Keratinocyte (primary cell): ENCODE measurements around the gene UGT1A1. TPM values are rescaled to one million over a fixed set of nuclear protein-coding genes. Genes with fewer than 3 reads are reported as not detected.

ENCODE experiments used
- DNase-seq: peaks from one replicate; pipeline ENCODE4 v3.0.0-alpha.2; 2011; ENCODE audit warnings: low read depth, missing footprints, low spot score
- FAIRE-seq: peaks from 2 replicates; lab custom pipeline; 2011; peaks lifted over from hg19 to GRCh38; lab: Jason Lieb, UNC
- H2AFZ ChIP-seq: 2 replicates; pipeline ENCODE4 v1.6.0; 2012; ENCODE audit warnings: low read length, control low read depth, inconsistent platforms; ENCODE audit not compliant: control insufficient read depth
- H3K27ac ChIP-seq: 2 replicates; pipeline ENCODE4 v1.5.1; 2011; ENCODE audit warnings: low read length; ENCODE audit not compliant: control insufficient read depth, insufficient read depth
- H3K27me3 ChIP-seq: 3 replicates; pipeline ENCODE4 v1.6.0; 2011; ENCODE audit warnings: low read length; ENCODE audit not compliant: control insufficient read depth, insufficient read depth; ENCODE audit errors: extremely low read depth
- H3K36me3 ChIP-seq, 2 experiments: 2 replicates in 1 of 2; 3 replicates in 1 of 2; pipeline ENCODE4 v1.5.1; 2011; ENCODE audit warnings: low read length in 2 of 2, mild to moderate bottlenecking in 1 of 2; ENCODE audit not compliant: control insufficient read depth in 2 of 2, insufficient read depth in 2 of 2; ENCODE audit errors: extremely low read depth in 1 of 2
- H3K4me1 ChIP-seq: 3 replicates; pipeline ENCODE4 v1.5.1; 2011; ENCODE audit warnings: low read length; ENCODE audit not compliant: control insufficient read depth, insufficient read depth; ENCODE audit errors: extremely low read depth
- H3K4me2 ChIP-seq: 3 replicates; pipeline ENCODE4 v1.6.0; 2011; ENCODE audit warnings: low read depth, low read length; ENCODE audit not compliant: control insufficient read depth, insufficient read depth; ENCODE audit errors: extremely low read depth
- H3K4me3 ChIP-seq, 3 experiments: fragments of 200-600 bp in 1 of 3; sonication (generic) in 1 of 3; 2 replicates in 2 of 3; 3 replicates in 1 of 3; pipeline ENCODE4 v1.5.1; 2011 to 2016; ENCODE audit warnings: low read length in 3 of 3, mild to moderate bottlenecking in 3 of 3, control low read depth in 2 of 3, inconsistent platforms in 1 of 3, low read depth in 1 of 3, mixed read lengths in 1 of 3, mixed run types in 1 of 3, moderate library complexity in 1 of 3; ENCODE audit not compliant: control insufficient read depth in 2 of 3, insufficient read depth in 2 of 3; ENCODE audit errors: extremely low read depth in 1 of 3
- H3K79me2 ChIP-seq: 2 replicates; pipeline ENCODE4 v1.6.0; 2012; ENCODE audit warnings: low read length; ENCODE audit not compliant: control insufficient read depth, insufficient read depth
- H3K9ac ChIP-seq: 3 replicates; pipeline ENCODE4 v1.6.0; 2011; ENCODE audit warnings: low read length; ENCODE audit not compliant: control insufficient read depth, insufficient read depth; ENCODE audit errors: extremely low read depth
- H3K9me1 ChIP-seq: 3 replicates; pipeline ENCODE4 v1.6.0; 2011; ENCODE audit warnings: low read length; ENCODE audit not compliant: control insufficient read depth, insufficient read depth; ENCODE audit errors: extremely low read depth
- H3K9me3 ChIP-seq: 2 replicates; pipeline ENCODE4 v1.5.1; 2012; ENCODE audit warnings: low read depth, low read length; ENCODE audit not compliant: control insufficient read depth
- H4K20me1 ChIP-seq: 3 replicates; pipeline ENCODE4 v1.6.0; 2011; ENCODE audit warnings: low read length; ENCODE audit not compliant: control insufficient read depth, insufficient read depth; ENCODE audit errors: extremely low read depth
- CTCF ChIP-seq, 3 experiments: IDR thresholded peaks in 1 of 3; conservative IDR thresholded peaks in 1 of 3; optimal IDR thresholded peaks in 1 of 3; 2 replicates in 2 of 3; 3 replicates in 1 of 3; pipeline versions ENCODE3 to v1.5.1; 2011; ENCODE audit warnings: low read length in 3 of 3, mild to moderate bottlenecking in 3 of 3, moderate library complexity in 2 of 3, control low read depth in 1 of 3, inconsistent platforms in 1 of 3; ENCODE audit not compliant: insufficient read depth in 2 of 3; ENCODE audit errors: extremely low read depth in 1 of 3
- EZH2 ChIP-seq: IDR thresholded peaks from one replicate; pipeline ENCODE4 v1.6.1; 2012; ENCODE audit warnings: inconsistent platforms, mild to moderate bottlenecking, low read length, moderate library complexity
- dilution Hi-C: fragments of 300-500 bp; cut with MboI; formaldehyde crosslinking; loops from one replicate; pipeline ENCODE4 v1.7.0; 2020; ENCODE audit warnings: low sequenced_read_pairs; ENCODE audit not compliant: extremely low pct_ligation_motif_present
- polyA plus RNA-seq, 5 experiments: library from polyadenylated mRNA; depleted of rRNA in 3 of 5; stranded (reverse) in 3 of 5; stranded (forward) in 1 of 5; unstranded in 1 of 5; fragments of >200 nt; gene quantifications; 1 replicate in 1 of 5; 2 replicates in 3 of 5; 3 replicates in 1 of 5; pipeline versions ENCODE4 v1.2.1 to v1.2.3, GENCODE V29; 2011 to 2012; ENCODE audit warnings: missing spikeins in 2 of 5, low read depth in 1 of 5, low replicate concordance in 1 of 5

The UGT1A1 gene
- polyA plus RNA-seq, 1 donor (not counting 4 experiments of a cell fraction or from before 2014, with no cell fraction given): 2.7 TPM

DNA sequence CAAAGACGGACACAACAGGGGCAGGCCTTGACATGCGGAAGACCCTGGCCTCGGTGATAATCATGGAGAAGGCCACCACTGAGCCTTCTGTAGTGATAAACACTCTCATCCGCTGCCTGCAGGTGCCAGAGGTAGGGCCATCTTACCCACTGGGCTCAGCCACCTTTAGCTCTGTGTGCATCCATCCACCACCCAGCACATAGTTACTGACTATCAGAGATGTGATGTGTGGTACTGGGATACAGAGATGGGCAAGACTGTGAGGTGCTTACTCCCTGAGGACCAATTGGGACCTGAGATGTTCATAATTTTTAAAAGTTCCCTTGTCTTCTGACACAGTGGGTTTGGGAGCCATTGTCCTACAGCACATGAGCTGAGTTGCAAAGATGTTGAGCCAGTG, 19.7 kb downstream of the UGT1A1 start:
- Histone ChIP-seq H3K79me2 (no peaks in the 10 kb centered on the region), H3K9ac (no peak overlapping the region), H3K27ac (no peak overlapping the region), H3K4me2 (no peak overlapping the region), H4K20me1 (no peaks in the 10 kb centered on the region), H3K4me3 (no peak overlapping the region), H3K36me3 (no peaks in the 10 kb centered on the region), H3K9me3 (peaks cover 3% of the 10 kb centered on the region), H3K9me1 (no peaks in the 10 kb centered on the region), H3K27me3 (no peaks in the 10 kb centered on the region), H3K4me1 (no peaks in the 10 kb centered on the region), H2AFZ (no peak overlapping the region)
- TF ChIP-seq CTCF (optimal IDR thresholded peaks at IDR 0.05 in 1 of 3, IDR thresholded peaks at IDR 0.05 in 1 of 3, conservative IDR thresholded peaks at IDR 0.05 in 1 of 3; ENCODE audit: extremely low read depth in 1 of 3, insufficient read depth in 2 of 3, low read length in 3 of 3): no peak
- no peak for TF ChIP-seq EZH2
- DNase-seq (no peak), FAIRE-seq (no peak)
- dilution Hi-C loops: no loop called here

DNA sequence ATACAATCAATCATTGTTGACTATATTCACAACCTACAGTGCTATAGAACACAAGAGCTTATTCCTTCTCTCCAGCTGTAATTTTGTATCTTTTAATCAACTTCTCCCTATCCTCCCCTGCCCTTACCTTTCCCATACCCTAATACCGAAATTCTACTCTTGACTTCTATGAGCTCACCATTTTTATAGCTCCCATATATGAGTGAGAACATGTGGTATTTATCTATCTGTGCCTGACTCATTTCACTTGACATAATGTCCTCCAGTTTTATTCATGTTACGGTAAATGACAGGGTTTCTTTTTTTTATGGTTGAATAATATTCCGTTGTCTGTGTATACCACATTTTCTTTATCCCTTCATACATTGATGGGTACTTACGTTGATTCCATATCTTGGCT, 20.7 kb downstream of the UGT1A1 start:
- no peak overlapping the region for H2AFZ ChIP-seq
- H3K9me3 ChIP-seq: no peaks in the 10 kb centered on the region
- H3K9ac ChIP-seq: no peak overlapping the region
- no peak overlapping the region for H3K27ac ChIP-seq
- no peaks in the 10 kb centered on the region for H3K36me3 ChIP-seq
- H3K4me1 ChIP-seq: no peaks in the 10 kb centered on the region
- H3K4me2 ChIP-seq: no peak overlapping the region
- H3K9me1 ChIP-seq: no peaks in the 10 kb centered on the region
- H3K79me2 ChIP-seq: no peaks in the 10 kb centered on the region
- FAIRE-seq: no peak
- no peaks in the 10 kb centered on the region for H4K20me1 ChIP-seq
- dilution Hi-C loops: no loop called here
- no peak for DNase-seq
- H3K4me3 ChIP-seq: no peak overlapping the region
- TF ChIP-seq CTCF (optimal IDR thresholded peaks at IDR 0.05 in 1 of 3, IDR thresholded peaks at IDR 0.05 in 1 of 3, conservative IDR thresholded peaks at IDR 0.05 in 1 of 3; ENCODE audit: extremely low read depth in 1 of 3, insufficient read depth in 2 of 3, low read length in 3 of 3) (no peak), EZH2 (no peak)
- no peaks in the 10 kb centered on the region for H3K27me3 ChIP-seq
